ENCODE data around the gene ATOSA.
A peak's percentile ranks its signal among the peaks of the same experiment; 100 is the strongest.

ATOSA gene

GRCh38 chr15:52680041-52680391, 828 bp upstream of the ATOSA start:
- no peak for TF ChIP-seq CTCF (IDR thresholded peaks at IDR 0.05; ENCODE audit: low read depth, low read length)
- peak; percentile 17 for DNase-seq (ENCODE audit: low read depth, low spot score)
- in situ Hi-C loops (cut with HindIII; ENCODE audit: low sequenced_read_pairs), result no loop called here
- H3K4me3 ChIP-seq (ENCODE audit: low read depth, low read length), result peak overlapping the region; percentile 90

DNA sequence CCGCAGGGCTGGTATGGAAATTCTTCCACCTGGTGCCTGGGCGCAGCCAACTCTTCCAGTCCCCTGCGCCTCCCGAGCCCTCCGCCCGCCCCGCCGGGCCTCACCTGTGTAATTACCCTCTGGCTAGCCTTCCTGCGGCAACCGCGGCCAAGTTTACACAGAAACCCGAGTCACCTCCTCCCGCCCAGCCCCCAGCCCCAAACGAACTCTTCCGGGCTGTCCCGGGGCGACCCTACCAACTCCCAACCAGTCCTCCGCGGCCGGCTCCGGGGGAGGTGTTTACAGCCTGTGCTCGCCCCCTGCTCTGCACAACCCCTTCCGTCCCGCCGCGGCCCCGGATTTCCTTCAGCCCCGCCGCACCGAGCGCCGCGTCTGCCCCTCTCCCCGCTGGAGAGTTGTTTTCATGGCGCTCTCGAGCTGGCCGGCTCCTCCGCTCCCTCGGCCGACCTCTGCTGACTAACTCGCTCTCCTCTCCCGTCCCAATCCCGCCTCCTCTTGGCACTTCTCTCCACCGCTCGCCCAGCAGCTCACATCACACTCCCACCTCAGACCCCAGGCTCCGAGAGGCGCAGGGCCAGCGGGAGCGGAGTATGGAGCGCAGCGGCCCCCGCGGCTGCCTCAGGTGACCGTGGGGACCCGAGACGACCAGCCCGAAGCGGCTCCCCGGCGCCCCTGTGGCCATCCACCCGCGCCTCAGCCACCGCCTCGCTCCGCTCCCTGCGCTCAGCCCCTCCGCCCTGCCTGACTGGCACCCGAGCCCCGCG, 538 bp downstream of the ATOSA start:
- in situ Hi-C loops (cut with HindIII; ENCODE audit: low sequenced_read_pairs), result no loop called here
- DNase-seq (ENCODE audit: low read depth, low spot score), result peak; percentile 69
- peak overlapping the region; percentile 90 for H3K4me3 ChIP-seq (ENCODE audit: low read depth, low read length)
- peak; percentile 12 for TF ChIP-seq CTCF (IDR thresholded peaks at IDR 0.05; ENCODE audit: low read depth, low read length)

- peak overlapping the region; percentile 90 for H3K4me3 ChIP-seq (ENCODE audit: low read depth, low read length)
- peak; percentile 20 for TF ChIP-seq CTCF (IDR thresholded peaks at IDR 0.05; ENCODE audit: low read depth, low read length)
- in situ Hi-C loops (cut with HindIII; ENCODE audit: low sequenced_read_pairs), result no loop called here
- peak; percentile 62 for DNase-seq (ENCODE audit: low read depth, low spot score)
These were observed 1.4 kb downstream of the ATOSA start for GRCh38 chr15:52677593-52678467.

DNA sequence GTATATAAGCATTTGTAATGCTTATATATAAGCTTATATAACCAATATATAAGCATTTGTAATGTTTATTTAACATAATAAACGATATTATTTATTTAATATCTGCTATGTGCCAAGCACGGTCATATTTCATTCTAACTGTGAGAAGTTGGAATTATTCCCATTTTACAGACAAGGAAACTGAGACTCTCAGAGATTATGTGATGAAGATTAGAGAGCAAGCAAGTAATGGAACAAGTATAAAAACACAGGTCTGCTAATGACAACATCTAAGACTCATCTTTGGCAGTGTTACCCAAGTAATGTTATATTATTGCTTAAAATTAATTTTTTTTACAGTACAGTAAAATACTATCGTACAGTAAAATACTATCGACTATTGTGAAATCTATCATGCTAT, 4.4 kb downstream of the ATOSA start:
- TF ChIP-seq CTCF (IDR thresholded peaks at IDR 0.05; ENCODE audit: low read depth, low read length), result no peak
- no peak overlapping the region for H3K4me3 ChIP-seq (ENCODE audit: low read depth, low read length)
- DNase-seq (ENCODE audit: low read depth, low spot score), result no peak
- in situ Hi-C loops (cut with HindIII; ENCODE audit: low sequenced_read_pairs), result no loop called here

- in situ Hi-C loops (cut with HindIII; ENCODE audit: low sequenced_read_pairs), result no loop called here
These were observed 5.5 kb downstream of the ATOSA start for GRCh38 chr15:52673734-52674133.

DNA sequence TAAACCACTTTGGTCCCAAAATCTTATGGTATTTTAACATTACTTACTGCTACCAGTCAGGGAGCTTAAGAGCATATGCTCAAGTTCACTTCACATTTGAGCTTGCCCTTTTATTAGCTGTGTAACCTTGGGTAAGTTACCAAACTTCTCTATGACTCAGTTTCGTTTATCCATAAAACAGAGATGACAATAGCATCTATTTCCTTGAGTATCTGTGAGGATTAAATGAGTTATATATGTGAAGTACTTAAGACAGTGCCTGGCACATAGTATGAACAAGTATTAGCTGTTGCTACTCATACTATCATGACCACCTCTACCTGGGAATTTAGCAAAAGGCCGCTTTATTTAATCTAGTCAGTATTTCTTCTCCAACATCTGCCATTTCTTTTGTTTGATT, 5.9 kb downstream of the ATOSA start:
- H3K4me3 ChIP-seq (ENCODE audit: low read depth, low read length), result no peak overlapping the region
- in situ Hi-C loops (cut with HindIII; ENCODE audit: low sequenced_read_pairs), result no loop called here
- TF ChIP-seq CTCF (IDR thresholded peaks at IDR 0.05; ENCODE audit: low read depth, low read length), result no peak
- no peak for DNase-seq (ENCODE audit: low read depth, low spot score)

More at GRCh38 chr15:52673734-52674133, 5.5 kb downstream of the ATOSA start:
- H3K4me3 ChIP-seq (ENCODE audit: low read depth, low read length), result no peak overlapping the region
- no peak for DNase-seq (ENCODE audit: low read depth, low spot score)
- no peak for TF ChIP-seq CTCF (IDR thresholded peaks at IDR 0.05; ENCODE audit: low read depth, low read length)
